K562 (cell line): ENCODE data around the gene FGFRL1. TPM values are rescaled to one million over a fixed set of nuclear protein-coding genes. Genes with fewer than 3 reads are reported as not detected.

ENCODE experiments used
- BMI1 ChIP-seq: fragments of 150-350 bp; IDR thresholded peaks from 2 replicates; pipeline ENCODE4 v1.6.1; 2014; ENCODE audit warnings: low read length
- ELF4 ChIP-seq: fragments of 450-650 bp; formaldehyde crosslinking; IDR thresholded peaks from 2 replicates; pipeline ENCODE4 v1.4.0; 2022; ENCODE audit warnings: missing genetic modification characterization
- FOXM1 ChIP-seq, 2 experiments: fragments of 450-650 bp in 1 of 2; sonication (generic) in 1 of 2; formaldehyde crosslinking in 1 of 2; IDR thresholded peaks; 2 replicates each; pipeline versions ENCODE4 v1.6.1 to v1.9.0; 2017 to 2022; ENCODE audit warnings: low read depth in 2 of 2, mild to moderate bottlenecking in 2 of 2, missing genetic modification reagents in 1 of 2, moderate library complexity in 1 of 2
- JUND ChIP-seq, 2 experiments: IDR thresholded peaks; 2 replicates in 1 of 2; 3 replicates in 1 of 2; pipeline ENCODE4 v1.6.1; 2011; ENCODE audit warnings: borderline replicate concordance in 2 of 2, low read depth in 2 of 2, low read length in 2 of 2, improper control_type of control experiment in 1 of 2, missing biosample characterization in 1 of 2, missing genetic modification characterization in 1 of 2, missing genetic modification reagents in 1 of 2
- MAFK ChIP-seq: IDR thresholded peaks from 2 replicates; pipeline ENCODE4 v1.6.1; 2011; ENCODE audit warnings: low read length, improper control_type of control experiment
- MYC ChIP-seq, 2 experiments: fragments of 250-450 bp in 1 of 2; sonication (Bioruptor Pico) in 1 of 2; IDR thresholded peaks; 2 replicates each; pipeline versions ENCODE4 v1.5.1 to v1.6.1; 2012 to 2021; ENCODE audit warnings: low read depth in 2 of 2, borderline replicate concordance in 1 of 2, improper control_type of control experiment in 1 of 2, low read length in 1 of 2, mild to moderate bottlenecking in 1 of 2, moderate library complexity in 1 of 2
- PTBP1 ChIP-seq: fragments of 200-400 bp; formaldehyde crosslinking; IDR thresholded peaks from 2 replicates; pipeline ENCODE4 v1.6.1; 2017; ENCODE audit warnings: low read depth, low read length
- RBFOX2 ChIP-seq: fragments of 200-400 bp; formaldehyde crosslinking; IDR thresholded peaks from 2 replicates; pipeline ENCODE4 v1.6.1; 2017; ENCODE audit warnings: low read depth, mild to moderate bottlenecking, low read length, moderate library complexity
- SIRT6 ChIP-seq: IDR thresholded peaks from one replicate; pipeline ENCODE4 v1.6.1; 2012; ENCODE audit warnings: low read depth, mild to moderate bottlenecking, control low read depth, inconsistent platforms, low read length, moderate library complexity
- ZBTB7A ChIP-seq: IDR thresholded peaks from 2 replicates; pipeline ENCODE4 v1.6.1; 2011; ENCODE audit warnings: low read depth, mild to moderate bottlenecking, low read length, moderate library complexity, borderline replicate concordance; ENCODE audit not compliant: control insufficient read depth
- ZZZ3 ChIP-seq: fragments of 450-650 bp; IDR thresholded peaks from 2 replicates; pipeline ENCODE4 v1.6.1; 2016; ENCODE audit warnings: antibody characterized with exemption, mild to moderate bottlenecking, moderate library complexity
- polyA plus RNA-seq, 8 experiments: library from polyadenylated mRNA; depleted of rRNA in 4 of 8; stranded (reverse) in 5 of 8; unstranded in 3 of 8; fragments of >200 nt; fragmentation: Nextera tagmentation in 2 of 8; fragmentation: Illumina TruSeq in 1 of 8; extraction: Ambion mirVana in 2 of 8; extraction: Trizol in 1 of 8; gene quantifications; 2 replicates each; pipeline versions ENCODE4 v1.2.1 to v1.2.3, GENCODE V29; 2011 to 2014; ENCODE audit warnings: inconsistent platforms in 1 of 8, missing spikeins in 1 of 8
- total RNA-seq, 7 experiments: library from RNA; depleted of rRNA in 6 of 7; stranded (reverse); fragments of >200 nt in 6 of 7; fragmentation: Illumina TruSeq in 2 of 7; extraction: Trizol in 2 of 7; gene quantifications; 2 replicates each; pipeline versions ENCODE4 v1.2.1 to v1.2.3, GENCODE V29; 2011 to 2021; ENCODE audit warnings: low replicate concordance in 1 of 7
- TF ChIP-seq, protein P1 (sequence below): sonication (generic); formaldehyde crosslinking; IDR thresholded peaks from 2 replicates; pipeline ENCODE4 v1.8.0; 2023; ENCODE audit warnings: mild to moderate bottlenecking, missing genetic modification reagents
- TF ChIP-seq, protein P2 (sequence below): fragments of 450-650 bp; IDR thresholded peaks from 2 replicates; pipeline ENCODE4 v1.6.1; 2017; ENCODE audit warnings: antibody characterized with exemption, mild to moderate bottlenecking
- TF ChIP-seq, protein P3 (sequence below): sonication (generic); formaldehyde crosslinking; IDR thresholded peaks from 2 replicates; pipeline ENCODE4 v1.8.0; 2022; ENCODE audit warnings: mild to moderate bottlenecking, missing genetic modification reagents
- TF ChIP-seq, protein P4 (sequence below): fragments of 250-450 bp; sonication (Bioruptor Pico); IDR thresholded peaks from 2 replicates; pipeline ENCODE4 v1.4.0; 2020; ENCODE audit warnings: mild to moderate bottlenecking, moderate library complexity

FGFRL1 gene
- total and polyA plus RNA-seq, 9 of the 15 experiments (the other 6 are each of a cell fraction or from before 2014, with no cell fraction given), result 0.34 to 49.9 (median 14.6) TPM

DNA sequence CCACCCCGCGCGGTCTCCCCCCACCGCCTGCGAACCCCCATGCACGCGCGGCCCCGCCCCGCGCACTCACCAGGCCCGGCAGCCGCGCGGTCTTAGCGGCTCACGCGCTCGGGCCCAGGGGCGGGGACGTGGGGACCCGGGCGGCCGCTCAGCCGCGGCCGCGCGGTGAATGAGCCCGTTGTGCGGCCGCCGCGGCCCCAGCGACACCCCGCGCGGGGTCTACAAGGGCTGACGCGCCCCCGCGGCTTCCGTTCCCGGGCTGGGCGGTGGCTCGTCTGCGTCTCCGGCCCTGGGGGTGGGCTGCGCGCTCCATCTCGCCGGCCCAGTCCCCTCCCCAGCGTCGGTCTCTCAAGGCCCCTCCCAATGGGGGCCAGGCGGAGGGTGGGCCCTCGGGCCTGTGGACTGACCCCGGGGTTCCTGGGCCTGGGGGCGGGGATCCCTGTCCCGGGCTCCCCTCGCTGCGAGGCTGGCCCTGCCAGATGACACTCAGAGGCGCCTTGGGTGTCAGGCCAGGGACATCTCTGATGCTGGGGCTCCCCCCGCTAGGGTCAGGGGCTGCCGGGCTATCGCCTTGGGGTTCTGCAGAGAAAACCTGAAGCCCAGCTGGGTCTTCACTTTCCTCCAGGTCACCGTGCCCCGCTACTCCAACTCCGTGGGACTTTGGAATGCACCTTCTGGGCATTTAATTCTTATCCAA, 13.9 kb upstream of the FGFRL1 start (continued):
- TF ChIP-seq, protein P1, sequence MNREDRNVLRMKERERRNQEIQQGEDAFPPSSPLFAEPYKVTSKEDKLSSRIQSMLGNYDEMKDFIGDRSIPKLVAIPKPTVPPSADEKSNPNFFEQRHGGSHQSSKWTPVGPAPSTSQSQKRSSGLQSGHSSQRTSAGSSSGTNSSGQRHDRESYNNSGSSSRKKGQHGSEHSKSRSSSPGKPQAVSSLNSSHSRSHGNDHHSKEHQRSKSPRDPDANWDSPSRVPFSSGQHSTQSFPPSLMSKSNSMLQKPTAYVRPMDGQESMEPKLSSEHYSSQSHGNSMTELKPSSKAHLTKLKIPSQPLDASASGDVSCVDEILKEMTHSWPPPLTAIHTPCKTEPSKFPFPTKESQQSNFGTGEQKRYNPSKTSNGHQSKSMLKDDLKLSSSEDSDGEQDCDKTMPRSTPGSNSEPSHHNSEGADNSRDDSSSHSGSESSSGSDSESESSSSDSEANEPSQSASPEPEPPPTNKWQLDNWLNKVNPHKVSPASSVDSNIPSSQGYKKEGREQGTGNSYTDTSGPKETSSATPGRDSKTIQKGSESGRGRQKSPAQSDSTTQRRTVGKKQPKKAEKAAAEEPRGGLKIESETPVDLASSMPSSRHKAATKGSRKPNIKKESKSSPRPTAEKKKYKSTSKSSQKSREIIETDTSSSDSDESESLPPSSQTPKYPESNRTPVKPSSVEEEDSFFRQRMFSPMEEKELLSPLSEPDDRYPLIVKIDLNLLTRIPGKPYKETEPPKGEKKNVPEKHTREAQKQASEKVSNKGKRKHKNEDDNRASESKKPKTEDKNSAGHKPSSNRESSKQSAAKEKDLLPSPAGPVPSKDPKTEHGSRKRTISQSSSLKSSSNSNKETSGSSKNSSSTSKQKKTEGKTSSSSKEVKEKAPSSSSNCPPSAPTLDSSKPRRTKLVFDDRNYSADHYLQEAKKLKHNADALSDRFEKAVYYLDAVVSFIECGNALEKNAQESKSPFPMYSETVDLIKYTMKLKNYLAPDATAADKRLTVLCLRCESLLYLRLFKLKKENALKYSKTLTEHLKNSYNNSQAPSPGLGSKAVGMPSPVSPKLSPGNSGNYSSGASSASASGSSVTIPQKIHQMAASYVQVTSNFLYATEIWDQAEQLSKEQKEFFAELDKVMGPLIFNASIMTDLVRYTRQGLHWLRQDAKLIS (CRISPR knock-in tag), result peak; percentile 57; the same call in 1 of the 2 replicates
- TF ChIP-seq, protein P2, sequence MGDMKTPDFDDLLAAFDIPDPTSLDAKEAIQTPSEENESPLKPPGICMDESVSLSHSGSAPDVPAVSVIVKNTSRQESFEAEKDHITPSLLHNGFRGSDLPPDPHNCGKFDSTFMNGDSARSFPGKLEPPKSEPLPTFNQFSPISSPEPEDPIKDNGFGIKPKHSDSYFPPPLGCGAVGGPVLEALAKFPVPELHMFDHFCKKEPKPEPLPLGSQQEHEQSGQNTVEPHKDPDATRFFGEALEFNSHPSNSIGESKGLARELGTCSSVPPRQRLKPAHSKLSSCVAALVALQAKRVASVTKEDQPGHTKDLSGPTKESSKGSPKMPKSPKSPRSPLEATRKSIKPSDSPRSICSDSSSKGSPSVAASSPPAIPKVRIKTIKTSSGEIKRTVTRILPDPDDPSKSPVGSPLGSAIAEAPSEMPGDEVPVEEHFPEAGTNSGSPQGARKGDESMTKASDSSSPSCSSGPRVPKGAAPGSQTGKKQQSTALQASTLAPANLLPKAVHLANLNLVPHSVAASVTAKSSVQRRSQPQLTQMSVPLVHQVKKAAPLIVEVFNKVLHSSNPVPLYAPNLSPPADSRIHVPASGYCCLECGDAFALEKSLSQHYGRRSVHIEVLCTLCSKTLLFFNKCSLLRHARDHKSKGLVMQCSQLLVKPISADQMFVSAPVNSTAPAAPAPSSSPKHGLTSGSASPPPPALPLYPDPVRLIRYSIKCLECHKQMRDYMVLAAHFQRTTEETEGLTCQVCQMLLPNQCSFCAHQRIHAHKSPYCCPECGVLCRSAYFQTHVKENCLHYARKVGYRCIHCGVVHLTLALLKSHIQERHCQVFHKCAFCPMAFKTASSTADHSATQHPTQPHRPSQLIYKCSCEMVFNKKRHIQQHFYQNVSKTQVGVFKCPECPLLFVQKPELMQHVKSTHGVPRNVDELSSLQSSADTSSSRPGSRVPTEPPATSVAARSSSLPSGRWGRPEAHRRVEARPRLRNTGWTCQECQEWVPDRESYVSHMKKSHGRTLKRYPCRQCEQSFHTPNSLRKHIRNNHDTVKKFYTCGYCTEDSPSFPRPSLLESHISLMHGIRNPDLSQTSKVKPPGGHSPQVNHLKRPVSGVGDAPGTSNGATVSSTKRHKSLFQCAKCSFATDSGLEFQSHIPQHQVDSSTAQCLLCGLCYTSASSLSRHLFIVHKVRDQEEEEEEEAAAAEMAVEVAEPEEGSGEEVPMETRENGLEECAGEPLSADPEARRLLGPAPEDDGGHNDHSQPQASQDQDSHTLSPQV, result peak; percentile 59; the same call in 1 of the 2 replicates
- TF ChIP-seq MYC (IDR thresholded peaks at IDR 0.05; ENCODE audit: low read depth, low read length) (peak; percentile 31; the same call in 1 of the 2 replicates), MYC (CRISPR knock-in tag; IDR thresholded peaks at IDR 0.05; ENCODE audit: borderline replicate concordance, low read depth) (no peak), ZZZ3 (no peak), ZBTB7A (peak; percentile 82; the same call in 1 of the 2 replicates), SIRT6 (no peak), JUND (IDR thresholded peaks at IDR 0.05; ENCODE audit: borderline replicate concordance, low read depth, low read length) (no peak), JUND (tag; IDR thresholded peaks at IDR 0.05; ENCODE audit: borderline replicate concordance, low read depth, low read length) (no peak), PTBP1 (no peak), ELF4 (CRISPR knock-in tag) (no peak), FOXM1 (IDR thresholded peaks at IDR 0.05; ENCODE audit: low read depth) (no peak), FOXM1 (CRISPR knock-in tag; IDR thresholded peaks at IDR 0.05; ENCODE audit: low read depth) (no peak), RBFOX2 (peak; percentile 67), MAFK (no peak), BMI1 (no peak)
- TF ChIP-seq, protein P3, sequence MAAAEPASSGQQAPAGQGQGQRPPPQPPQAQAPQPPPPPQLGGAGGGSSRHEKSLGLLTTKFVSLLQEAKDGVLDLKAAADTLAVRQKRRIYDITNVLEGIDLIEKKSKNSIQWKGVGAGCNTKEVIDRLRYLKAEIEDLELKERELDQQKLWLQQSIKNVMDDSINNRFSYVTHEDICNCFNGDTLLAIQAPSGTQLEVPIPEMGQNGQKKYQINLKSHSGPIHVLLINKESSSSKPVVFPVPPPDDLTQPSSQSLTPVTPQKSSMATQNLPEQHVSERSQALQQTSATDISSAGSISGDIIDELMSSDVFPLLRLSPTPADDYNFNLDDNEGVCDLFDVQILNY (CRISPR knock-in tag), result no peak
- TF ChIP-seq, protein P4, sequence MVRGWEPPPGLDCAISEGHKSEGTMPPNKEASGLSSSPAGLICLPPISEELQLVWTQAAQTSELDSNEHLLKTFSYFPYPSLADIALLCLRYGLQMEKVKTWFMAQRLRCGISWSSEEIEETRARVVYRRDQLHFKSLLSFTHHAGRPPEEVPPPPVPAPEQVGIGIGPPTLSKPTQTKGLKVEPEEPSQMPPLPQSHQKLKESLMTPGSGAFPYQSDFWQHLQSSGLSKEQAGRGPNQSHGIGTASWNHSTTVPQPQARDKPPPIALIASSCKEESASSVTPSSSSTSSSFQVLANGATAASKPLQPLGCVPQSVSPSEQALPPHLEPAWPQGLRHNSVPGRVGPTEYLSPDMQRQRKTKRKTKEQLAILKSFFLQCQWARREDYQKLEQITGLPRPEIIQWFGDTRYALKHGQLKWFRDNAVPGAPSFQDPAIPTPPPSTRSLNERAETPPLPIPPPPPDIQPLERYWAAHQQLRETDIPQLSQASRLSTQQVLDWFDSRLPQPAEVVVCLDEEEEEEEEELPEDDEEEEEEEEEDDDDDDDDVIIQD (CRISPR knock-in tag), result no peak
